ENCODE data around the gene SPECC1L.

- TF ChIP-seq CREB1 (IDR thresholded peaks at IDR 0.05) (no peak), EP300 (IDR thresholded peaks at IDR 0.05; ENCODE audit: borderline replicate concordance in 1 of 2, low read depth in 2 of 2, low read length in 2 of 2) (no peak), EGR1 (IDR thresholded peaks at IDR 0.05; ENCODE audit: borderline replicate concordance, low read depth, low read length) (no peak), TCF12 (IDR thresholded peaks at IDR 0.05; ENCODE audit: low read depth, low read length) (no peak), TAF1 (IDR thresholded peaks at IDR 0.05; ENCODE audit: low read depth, low read length) (no peak), SIRT6 (IDR thresholded peaks at IDR 0.05; ENCODE audit: low read length) (no peak)
- TF ChIP-seq, protein P1, sequence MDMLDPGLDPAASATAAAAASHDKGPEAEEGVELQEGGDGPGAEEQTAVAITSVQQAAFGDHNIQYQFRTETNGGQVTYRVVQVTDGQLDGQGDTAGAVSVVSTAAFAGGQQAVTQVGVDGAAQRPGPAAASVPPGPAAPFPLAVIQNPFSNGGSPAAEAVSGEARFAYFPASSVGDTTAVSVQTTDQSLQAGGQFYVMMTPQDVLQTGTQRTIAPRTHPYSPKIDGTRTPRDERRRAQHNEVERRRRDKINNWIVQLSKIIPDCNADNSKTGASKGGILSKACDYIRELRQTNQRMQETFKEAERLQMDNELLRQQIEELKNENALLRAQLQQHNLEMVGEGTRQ (IDR thresholded peaks at IDR 0.05; ENCODE audit: low read length), result no peak
Measured at GRCh38 chr22:24444251-24444650, 173.6 kb downstream of the SPECC1L start.
